Measurements from ENCODE around the gene PYGM. TPM values are rescaled to one million over a fixed set of nuclear protein-coding genes. Genes with fewer than 3 reads are reported as not detected.

Gene PYGM
- total RNA-seq, 4 donors from 2014 or later: 0.11 to 2.0 (median 0.44) TPM

GRCh38 chr11:64731601-64732000, 28.2 kb downstream of the PYGM start:
- no peak overlapping the region for H3K4me3 ChIP-seq (ENCODE audit: low read depth, poor library complexity, severe bottlenecking)
- TF ChIP-seq CTCF (IDR thresholded peaks at IDR 0.05) (no peak), POLR2A (IDR thresholded peaks at IDR 0.05) (no peak)
- no peak for DNase-seq (ENCODE audit: low spot score in 2 of 2)
- intact Hi-C loops (cut with DNase I; ENCODE audit: low total_unique reads): no loop called here
- WGBS, 2 donors: 92 to 95% methylated on average over 3 of the region's 3 CpGs

GRCh38 chr11:64729851-64730382, 29.9 kb downstream of the PYGM start:
- intact Hi-C loops (cut with DNase I; ENCODE audit: low total_unique reads): no loop called here
- H3K4me3 ChIP-seq (ENCODE audit: low read depth, poor library complexity, severe bottlenecking): no peak overlapping the region
- DNase-seq (ENCODE audit: low spot score in 2 of 2): no peak
- 23 to 32% methylated on average over 21 of the region's 21 CpGs for WGBS, 2 donors
- TF ChIP-seq CTCF (IDR thresholded peaks at IDR 0.05) (no peak), POLR2A (IDR thresholded peaks at IDR 0.05) (no peak)

GRCh38 chr11:64728757-64729365, 30.9 kb downstream of the PYGM start:
- intact Hi-C loops (cut with DNase I; ENCODE audit: low total_unique reads): no loop called here
- DNase-seq (ENCODE audit: low spot score in 2 of 2): no peak
- no peak overlapping the region for H3K4me3 ChIP-seq (ENCODE audit: low read depth, poor library complexity, severe bottlenecking)
- TF ChIP-seq CTCF (IDR thresholded peaks at IDR 0.05): no peak
- no peak for TF ChIP-seq POLR2A (IDR thresholded peaks at IDR 0.05)
- 89 to 92% methylated on average over 11 of the region's 11 CpGs for WGBS, 2 donors

- WGBS, 2 donors: 56 to 68% methylated on average over 7 of the region's 7 CpGs
- intact Hi-C loops (cut with DNase I; ENCODE audit: low total_unique reads): no loop called here
- DNase-seq (ENCODE audit: low spot score in 2 of 2): no peak
- H3K4me3 ChIP-seq (ENCODE audit: low read depth, poor library complexity, severe bottlenecking): no peak overlapping the region
- no peak for TF ChIP-seq CTCF (IDR thresholded peaks at IDR 0.05)
- no peak for TF ChIP-seq POLR2A (IDR thresholded peaks at IDR 0.05)
Measured at GRCh38 chr11:64726867-64727530, 32.8 kb downstream of the PYGM start.

GRCh38 chr11:64726211-64726641, 33.5 kb downstream of the PYGM start:
- intact Hi-C loops (cut with DNase I; ENCODE audit: low total_unique reads): no loop called here
- WGBS, 2 donors: 42 to 50% methylated on average over 6 to 9 of the region's 9 CpGs
- TF ChIP-seq POLR2A (IDR thresholded peaks at IDR 0.05) (no peak), CTCF (IDR thresholded peaks at IDR 0.05) (no peak)
- DNase-seq (ENCODE audit: low spot score in 2 of 2): no peak
- H3K4me3 ChIP-seq (ENCODE audit: low read depth, poor library complexity, severe bottlenecking): no peak overlapping the region

All from lower leg skin (tissue), 4 donors.